Measurements from ENCODE around the gene TRIM37.

DNA sequence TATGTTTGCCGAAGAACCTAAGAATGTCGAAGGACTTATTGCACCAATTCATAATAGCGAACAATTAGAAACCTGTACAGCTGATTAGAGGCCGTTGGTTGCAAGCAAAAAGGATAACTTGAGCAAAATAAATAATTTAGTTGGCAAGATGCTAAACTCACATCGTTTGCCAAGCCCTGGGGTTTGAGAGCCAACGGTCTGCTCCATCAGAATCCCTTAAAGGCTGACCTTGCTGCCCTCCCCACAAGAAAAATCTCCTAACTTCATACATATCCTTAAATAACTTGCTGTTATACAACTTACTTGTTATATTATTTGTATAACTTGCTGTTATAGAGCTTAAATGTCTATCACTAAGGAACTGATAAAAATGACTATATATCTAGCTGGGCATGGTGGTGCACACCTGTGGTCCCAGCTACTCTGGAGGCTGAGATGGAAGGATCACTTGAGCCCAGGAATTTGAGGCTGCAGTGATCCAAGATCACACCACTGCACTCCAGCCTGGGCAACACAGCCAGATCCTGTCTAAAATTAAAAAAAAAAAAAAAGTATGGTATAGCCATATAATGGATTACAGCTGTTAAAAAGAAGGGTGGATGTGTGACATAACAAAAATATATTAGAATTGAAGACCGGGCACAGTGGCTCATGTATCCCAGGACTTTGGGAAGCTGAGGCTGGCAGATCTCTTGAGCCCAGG, 1.9 kb upstream of the TRIM37 start:
- TF ChIP-seq, protein P1, sequence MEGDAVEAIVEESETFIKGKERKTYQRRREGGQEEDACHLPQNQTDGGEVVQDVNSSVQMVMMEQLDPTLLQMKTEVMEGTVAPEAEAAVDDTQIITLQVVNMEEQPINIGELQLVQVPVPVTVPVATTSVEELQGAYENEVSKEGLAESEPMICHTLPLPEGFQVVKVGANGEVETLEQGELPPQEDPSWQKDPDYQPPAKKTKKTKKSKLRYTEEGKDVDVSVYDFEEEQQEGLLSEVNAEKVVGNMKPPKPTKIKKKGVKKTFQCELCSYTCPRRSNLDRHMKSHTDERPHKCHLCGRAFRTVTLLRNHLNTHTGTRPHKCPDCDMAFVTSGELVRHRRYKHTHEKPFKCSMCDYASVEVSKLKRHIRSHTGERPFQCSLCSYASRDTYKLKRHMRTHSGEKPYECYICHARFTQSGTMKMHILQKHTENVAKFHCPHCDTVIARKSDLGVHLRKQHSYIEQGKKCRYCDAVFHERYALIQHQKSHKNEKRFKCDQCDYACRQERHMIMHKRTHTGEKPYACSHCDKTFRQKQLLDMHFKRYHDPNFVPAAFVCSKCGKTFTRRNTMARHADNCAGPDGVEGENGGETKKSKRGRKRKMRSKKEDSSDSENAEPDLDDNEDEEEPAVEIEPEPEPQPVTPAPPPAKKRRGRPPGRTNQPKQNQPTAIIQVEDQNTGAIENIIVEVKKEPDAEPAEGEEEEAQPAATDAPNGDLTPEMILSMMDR (IDR thresholded peaks at IDR 0.05) = no peak
- no peak for TF ChIP-seq FOXM1 (IDR thresholded peaks at IDR 0.05; ENCODE audit: low read depth)
- TF ChIP-seq, protein P2, sequence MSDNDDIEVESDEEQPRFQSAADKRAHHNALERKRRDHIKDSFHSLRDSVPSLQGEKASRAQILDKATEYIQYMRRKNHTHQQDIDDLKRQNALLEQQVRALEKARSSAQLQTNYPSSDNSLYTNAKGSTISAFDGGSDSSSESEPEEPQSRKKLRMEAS (IDR thresholded peaks at IDR 0.05; ENCODE audit: low read depth) = no peak
- TF ChIP-seq SMC3 (IDR thresholded peaks at IDR 0.05; ENCODE audit: low read depth, low read length) = no peak
- TF ChIP-seq GATA2 (CRISPR knock-in tag; IDR thresholded peaks at IDR 0.05) = no peak
- no peak for TF ChIP-seq FOXJ3 (CRISPR knock-in tag; IDR thresholded peaks at IDR 0.05)
- TF ChIP-seq RAD21 (IDR thresholded peaks at IDR 0.05; ENCODE audit: low read length) = no peak
- TF ChIP-seq YY1 (IDR thresholded peaks at IDR 0.05; ENCODE audit: low read depth) = no peak
- no peak for TF ChIP-seq EP300 (IDR thresholded peaks at IDR 0.05; ENCODE audit: borderline replicate concordance in 1 of 2, low read depth in 1 of 2, low read length in 1 of 2)
- no peak; the same call in 1 of the 2 replicates for TF ChIP-seq POLR2AphosphoS5 (IDR thresholded peaks at IDR 0.05; ENCODE audit: low read depth, low read length)
